HepG2 (cell line): ENCODE results near the gene AKAP8L. TPM values are rescaled to one million over a fixed set of nuclear protein-coding genes. Genes with fewer than 3 reads are reported as not detected.

Source experiments
- ATAC-seq: fragments of 200-7000 bp; cut with Tn5 transposase; 3 replicates; pipeline ENCODE4 v1.9.1; 2020; ENCODE audit warnings: mild to moderate bottlenecking, moderate library complexity
- BruUV-seq: library from RNA; stranded (reverse); fragments of 400-500 nt; replicated peaks from 2 replicates; lab custom pipeline; 2021; lab: Mats Ljungman, UMichigan
- CTCF ChIA-PET: fragments of 300-600 bp; formaldehyde crosslinking; extraction: SDS; loops from one replicate; lab custom pipeline; 2021; ENCODE audit warnings: low total read pairs, inconsistent platforms, low intra/inter-chr PET ratio; lab: Yijun Ruan, JAX
- POLR2A ChIA-PET: fragments of 350-600 bp; sonication (Branson Sonifier 250); formaldehyde crosslinking; loops from one replicate; lab custom pipeline; 2020; ENCODE audit warnings: antibody characterized with exemption, inconsistent platforms; lab: Yijun Ruan, JAX
- DNase-seq: peaks from one replicate; pipeline ENCODE4 v3.0.0-alpha.2; 2015; ENCODE audit warnings: low spot score
- FAIRE-seq: peaks from 3 replicates; lab custom pipeline; 2011; peaks lifted over from hg19 to GRCh38; lab: Jason Lieb, UNC
- H2AFZ ChIP-seq: one replicate; pipeline ENCODE4 v1.6.1; 2011; ENCODE audit warnings: low read length, inconsistent platforms
- H3K27ac ChIP-seq: fragments of 300-600 bp; 3 replicates; pipeline ENCODE4 v1.8.0; 2011; ENCODE audit warnings: mixed run types, mild to moderate bottlenecking, mixed read lengths, low read length, inconsistent platforms; ENCODE audit not compliant: insufficient read depth; ENCODE audit errors: extremely low read length
- H3K27me3 ChIP-seq, 2 experiments: fragments of 200-600 bp in 1 of 2; 2 replicates in 1 of 2; 3 replicates in 1 of 2; pipeline versions ENCODE4 v1.6.0 to v1.8.0; 2011; ENCODE audit warnings: low read length in 2 of 2, mild to moderate bottlenecking in 2 of 2, moderate library complexity in 2 of 2, inconsistent platforms in 1 of 2; ENCODE audit not compliant: insufficient read depth in 2 of 2, control insufficient read depth in 1 of 2
- H3K36me3 ChIP-seq, 2 experiments: fragments of 200-600 bp in 1 of 2; replicated peaks in 1 of 2; 2 replicates in 1 of 2; 3 replicates in 1 of 2; pipeline versions ENCODE4 v1.5.1 to v1.8.0; 2011; ENCODE audit warnings: low read length in 2 of 2, inconsistent platforms in 1 of 2; ENCODE audit not compliant: insufficient read depth in 2 of 2, control insufficient read depth in 1 of 2
- H3K4me1 ChIP-seq: 2 replicates; pipeline ENCODE4 v1.5.1; 2012; ENCODE audit warnings: low read length, inconsistent platforms; ENCODE audit not compliant: insufficient read depth
- H3K4me2 ChIP-seq: 2 replicates; pipeline ENCODE4 v1.6.0; 2011; ENCODE audit warnings: low read depth, low read length, inconsistent platforms
- H3K4me3 ChIP-seq, 3 experiments: fragments of 200-600 bp in 1 of 3; sonication (generic), shearing (Covaris generic) in 1 of 3; replicated peaks in 1 of 3; 2 replicates each; pipeline ENCODE4 v1.5.1; 2011 to 2016; ENCODE audit warnings: low read length in 3 of 3, inconsistent platforms in 2 of 3, low read depth in 2 of 3, mild to moderate bottlenecking in 2 of 3, control low read depth in 1 of 3, mixed read lengths in 1 of 3; ENCODE audit not compliant: insufficient read depth in 1 of 3
- H3K79me2 ChIP-seq: one replicate; pipeline ENCODE4 v1.6.1; 2011; ENCODE audit warnings: low read length, inconsistent platforms; ENCODE audit not compliant: insufficient read depth
- H3K9ac ChIP-seq: 2 replicates; pipeline ENCODE4 v1.6.0; 2011; ENCODE audit warnings: mild to moderate bottlenecking, low read depth, low read length, inconsistent platforms; ENCODE audit not compliant: insufficient read depth
- H3K9me3 ChIP-seq: 2 replicates; pipeline ENCODE4 v1.5.1; 2012; ENCODE audit warnings: mild to moderate bottlenecking, low read length
- H4K20me1 ChIP-seq: 2 replicates; pipeline ENCODE4 v1.6.0; 2011; ENCODE audit warnings: inconsistent platforms, mild to moderate bottlenecking, low read length, moderate library complexity; ENCODE audit not compliant: insufficient read depth
- MZF1 ChIP-seq: sonication (generic); formaldehyde crosslinking; IDR thresholded peaks from 2 replicates; pipeline ENCODE4 v1.8.1; 2023; ENCODE audit warnings: mild to moderate bottlenecking, missing genetic modification reagents, borderline replicate concordance
- NR2F6 ChIP-seq, 2 experiments: IDR thresholded peaks; 2 replicates each; pipeline ENCODE4 v1.6.1; 2016; ENCODE audit warnings: antibody characterized with exemption in 1 of 2, mild to moderate bottlenecking in 1 of 2
- TEAD3 ChIP-seq: optimal IDR thresholded peaks from 2 replicates; pipeline ENCODE3; 2016; ENCODE audit warnings: borderline replicate concordance
- ZBTB10 ChIP-seq: sonication (generic); formaldehyde crosslinking; IDR thresholded peaks from 2 replicates; pipeline ENCODE4 v1.4.0; 2020; ENCODE audit warnings: missing genetic modification reagents, borderline replicate concordance
- ZNF569 ChIP-seq: sonication (generic); formaldehyde crosslinking; IDR thresholded peaks from 2 replicates; pipeline ENCODE4 v1.5.0; 2020; ENCODE audit warnings: mild to moderate bottlenecking, missing genetic modification reagents, moderate library complexity, borderline replicate concordance
- WGBS: methylation state at CpG from one replicate; pipeline ENCODE4 v1.1.6; 2017; ENCODE audit warnings: low lambda C conversion rate; 5-methylcytosine and 5-hydroxymethylcytosine counted together
- in situ Hi-C: cut with HindIII; loops from 2 replicates; pipeline ENCODE4 v1.10.0; 2017; ENCODE audit warnings: low pct_unique_long_range_greater_than_20kb; ENCODE audit not compliant: extremely low pct_ligation_motif_present
- intact Hi-C: fragments of 100-400 bp; cut with micrococcal nuclease; formaldehyde crosslinking; loops from one replicate; pipeline ENCODE4 v1.10.0; 2022; ENCODE audit not compliant: unreplicated experiment
- polyA plus RNA-seq, 8 experiments: library from polyadenylated mRNA; depleted of rRNA in 3 of 8; stranded (reverse) in 7 of 8; unstranded in 1 of 8; fragments of >200 nt; fragmentation: Illumina TruSeq in 4 of 8; extraction: Trizol in 4 of 8; gene quantifications; 2 replicates each; pipeline versions ENCODE4 v1.2.1 to v1.2.3, GENCODE V29; 2011 to 2016; ENCODE audit warnings: low read depth in 4 of 8, missing spikeins in 1 of 8, mixed read lengths in 1 of 8; ENCODE audit not compliant: insufficient read depth in 1 of 8
- total RNA-seq, 5 experiments: library from RNA; depleted of rRNA; stranded (reverse); fragments of >200 nt; fragmentation: Illumina TruSeq; extraction: Trizol; gene quantifications; 2 replicates each; pipeline ENCODE4 v1.2.3, GENCODE V29; 2016; ENCODE audit warnings: low read depth in 1 of 5
- TF ChIP-seq, protein P1 (sequence below): sonication (generic); formaldehyde crosslinking; IDR thresholded peaks from 2 replicates; pipeline ENCODE4 v1.5.0; 2020; ENCODE audit warnings: missing genetic modification reagents
- TF ChIP-seq, protein P2 (sequence below): sonication (generic); formaldehyde crosslinking; IDR thresholded peaks from 2 replicates; pipeline ENCODE4 v1.5.0; 2020; ENCODE audit warnings: mild to moderate bottlenecking, missing genetic modification reagents

AKAP8L gene
- total and polyA plus RNA-seq, 2 of the 13 experiments (the other 11 are each of a cell fraction or from before 2014, with no cell fraction given) = 48.2 to 49.6 TPM

DNA sequence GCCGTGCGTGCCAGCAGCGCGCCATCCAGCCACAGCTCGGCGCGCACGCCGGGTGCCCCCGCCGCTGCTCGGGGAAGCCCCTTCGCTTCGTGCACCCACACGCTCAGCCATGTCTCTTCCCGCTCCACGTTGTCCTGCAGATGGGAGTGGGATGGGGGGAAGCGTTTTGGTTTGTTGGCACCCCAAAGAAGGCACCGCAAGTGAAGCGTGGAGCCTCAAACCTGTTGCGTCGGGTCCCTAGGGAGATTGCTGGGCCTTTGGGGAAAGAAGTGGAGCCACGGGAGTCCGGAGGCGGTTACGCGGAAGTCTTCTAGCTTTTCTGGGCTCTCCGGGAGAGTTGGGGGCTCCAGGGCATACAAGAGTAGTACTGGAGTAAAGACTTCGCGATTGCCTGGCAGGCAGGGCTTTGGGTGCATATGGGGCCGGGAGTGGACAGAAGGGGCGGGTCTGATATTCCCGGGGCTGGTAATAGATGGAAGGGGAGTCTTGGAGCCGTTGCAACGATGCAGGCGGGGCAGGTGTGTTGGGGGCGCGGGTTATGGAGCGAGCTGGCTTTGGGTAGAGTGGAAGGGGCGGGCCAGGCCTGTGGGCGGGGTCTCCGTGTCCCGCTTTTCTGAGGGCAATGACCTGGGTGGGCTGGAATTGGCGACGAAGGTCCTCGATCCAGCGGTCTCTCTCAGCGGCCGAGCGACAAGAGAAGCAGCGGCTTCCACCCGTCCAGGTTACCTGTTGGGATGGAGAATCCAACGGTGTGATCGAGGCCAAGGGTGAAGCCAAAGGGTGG, 39.1 kb upstream of the AKAP8L start:
- ChIA-PET CTCF (no interaction called here), POLR2A (no interaction called here)
- no peak overlapping the region for H3K4me2 ChIP-seq

More for the DNA sequence above, 39.1 kb upstream of the AKAP8L start:
- Histone ChIP-seq H3K27me3 (no peaks in the 10 kb centered on the region; a peak in 1 of 5 replicates), H3K9me3 (no peaks in the 10 kb centered on the region), H3K4me1 (peaks cover 10% of the 10 kb centered on the region), H3K9ac (no peak overlapping the region), H3K27ac (no peak overlapping the region), H3K4me3 (no peak overlapping the region), H4K20me1 (no peaks in the 10 kb centered on the region), H3K79me2 (no peaks in the 10 kb centered on the region), H2AFZ (no peak overlapping the region), H3K36me3 (no peaks in the 10 kb centered on the region)
- FAIRE-seq (no peak), DNase-seq (no peak), ATAC-seq (no peak)
- WGBS = 68% methylated on average over 37 of the region's 54 CpGs
- no TSS peak for BruUV-seq
- TF ChIP-seq, protein P1, sequence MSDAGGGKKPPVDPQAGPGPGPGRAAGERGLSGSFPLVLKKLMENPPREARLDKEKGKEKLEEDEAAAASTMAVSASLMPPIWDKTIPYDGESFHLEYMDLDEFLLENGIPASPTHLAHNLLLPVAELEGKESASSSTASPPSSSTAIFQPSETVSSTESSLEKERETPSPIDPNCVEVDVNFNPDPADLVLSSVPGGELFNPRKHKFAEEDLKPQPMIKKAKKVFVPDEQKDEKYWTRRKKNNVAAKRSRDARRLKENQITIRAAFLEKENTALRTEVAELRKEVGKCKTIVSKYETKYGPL (CRISPR knock-in tag) = no peak
- TF ChIP-seq, protein P2, sequence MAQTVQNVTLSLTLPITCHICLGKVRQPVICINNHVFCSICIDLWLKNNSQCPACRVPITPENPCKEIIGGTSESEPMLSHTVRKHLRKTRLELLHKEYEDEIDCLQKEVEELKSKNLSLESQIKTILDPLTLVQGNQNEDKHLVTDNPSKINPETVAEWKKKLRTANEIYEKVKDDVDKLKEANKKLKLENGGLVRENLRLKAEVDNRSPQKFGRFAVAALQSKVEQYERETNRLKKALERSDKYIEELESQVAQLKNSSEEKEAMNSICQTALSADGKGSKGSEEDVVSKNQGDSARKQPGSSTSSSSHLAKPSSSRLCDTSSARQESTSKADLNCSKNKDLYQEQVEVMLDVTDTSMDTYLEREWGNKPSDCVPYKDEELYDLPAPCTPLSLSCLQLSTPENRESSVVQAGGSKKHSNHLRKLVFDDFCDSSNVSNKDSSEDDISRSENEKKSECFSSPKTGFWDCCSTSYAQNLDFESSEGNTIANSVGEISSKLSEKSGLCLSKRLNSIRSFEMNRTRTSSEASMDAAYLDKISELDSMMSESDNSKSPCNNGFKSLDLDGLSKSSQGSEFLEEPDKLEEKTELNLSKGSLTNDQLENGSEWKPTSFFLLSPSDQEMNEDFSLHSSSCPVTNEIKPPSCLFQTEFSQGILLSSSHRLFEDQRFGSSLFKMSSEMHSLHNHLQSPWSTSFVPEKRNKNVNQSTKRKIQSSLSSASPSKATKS (CRISPR knock-in tag) = no peak
- TF ChIP-seq TEAD3 (CRISPR knock-in tag) = no peak
- no peak for TF ChIP-seq NR2F6 (IDR thresholded peaks at IDR 0.05)
- no peak for TF ChIP-seq NR2F6 (CRISPR knock-in tag; IDR thresholded peaks at IDR 0.05)
- no peak for TF ChIP-seq ZBTB10 (CRISPR knock-in tag)
- no peak for TF ChIP-seq MZF1 (CRISPR knock-in tag)
- TF ChIP-seq ZNF569 (CRISPR knock-in tag) = no peak
- intact Hi-C loops = no loop called here
- in situ Hi-C loops = no loop called here
